HG02759 (cell line): Measurements from ENCODE around the gene NEMP2.

Experiments
- ATAC-seq: cut with Tn5 transposase; IDR thresholded peaks from one replicate; pipeline ENCODE4 v1.9.1; 2021; ENCODE audit warnings: mild to moderate bottlenecking, moderate library complexity; ENCODE audit not compliant: unreplicated experiment

The NEMP2 gene, protein sequence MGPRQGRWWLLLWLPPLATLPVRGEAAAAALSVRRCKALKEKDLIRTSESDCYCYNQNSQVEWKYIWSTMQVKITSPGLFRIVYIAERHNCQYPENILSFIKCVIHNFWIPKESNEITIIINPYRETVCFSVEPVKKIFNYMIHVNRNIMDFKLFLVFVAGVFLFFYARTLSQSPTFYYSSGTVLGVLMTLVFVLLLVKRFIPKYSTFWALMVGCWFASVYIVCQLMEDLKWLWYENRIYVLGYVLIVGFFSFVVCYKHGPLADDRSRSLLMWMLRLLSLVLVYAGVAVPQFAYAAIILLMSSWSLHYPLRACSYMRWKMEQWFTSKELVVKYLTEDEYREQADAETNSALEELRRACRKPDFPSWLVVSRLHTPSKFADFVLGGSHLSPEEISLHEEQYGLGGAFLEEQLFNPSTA

DNA sequence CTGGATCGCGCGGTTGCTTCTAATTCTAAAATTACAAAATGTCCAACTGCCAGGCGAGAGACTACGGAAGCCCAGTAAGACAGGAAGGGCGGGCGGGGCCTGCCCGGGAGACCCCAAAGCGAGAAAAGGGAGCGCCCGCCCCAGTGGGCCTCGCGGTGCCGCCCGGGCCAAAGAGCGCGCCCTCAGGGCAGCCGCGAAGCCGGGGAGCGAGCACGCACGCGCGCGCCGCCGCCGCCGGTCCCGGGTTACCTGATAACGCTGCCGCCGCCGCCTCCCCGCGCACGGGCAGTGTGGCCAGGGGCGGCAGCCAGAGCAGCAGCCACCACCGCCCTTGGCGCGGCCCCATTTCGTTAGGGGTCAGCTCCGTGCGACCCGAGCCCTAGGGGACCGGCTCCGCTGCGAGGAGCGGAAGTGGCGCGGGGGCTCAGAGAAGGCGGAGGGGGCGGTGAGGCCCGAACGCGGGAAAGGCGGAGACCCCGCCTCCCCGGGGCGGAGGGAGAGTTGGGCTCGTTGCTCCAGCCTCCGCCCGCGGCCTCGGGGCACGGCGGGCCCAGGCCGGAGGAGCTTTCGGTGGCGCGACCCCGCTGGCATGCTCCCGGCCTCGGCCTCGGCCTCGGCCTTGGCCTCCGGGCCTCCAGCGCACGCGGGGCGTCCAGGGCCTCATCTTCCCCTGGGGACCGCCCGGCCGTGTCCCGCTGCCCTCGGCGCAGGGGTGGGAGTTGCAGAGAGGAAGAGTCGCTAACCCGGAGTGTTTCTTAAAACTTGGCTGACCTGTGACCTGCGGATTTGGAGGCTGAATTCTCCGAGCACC, at the start of gene NEMP2:
Gene NEMP2 (minus strand): TSS at position 413 of the 811 bp plus-strand sequence. CDS start 67 bp downstream, at position 346.
- ATAC-seq: peak; percentile 75

DNA sequence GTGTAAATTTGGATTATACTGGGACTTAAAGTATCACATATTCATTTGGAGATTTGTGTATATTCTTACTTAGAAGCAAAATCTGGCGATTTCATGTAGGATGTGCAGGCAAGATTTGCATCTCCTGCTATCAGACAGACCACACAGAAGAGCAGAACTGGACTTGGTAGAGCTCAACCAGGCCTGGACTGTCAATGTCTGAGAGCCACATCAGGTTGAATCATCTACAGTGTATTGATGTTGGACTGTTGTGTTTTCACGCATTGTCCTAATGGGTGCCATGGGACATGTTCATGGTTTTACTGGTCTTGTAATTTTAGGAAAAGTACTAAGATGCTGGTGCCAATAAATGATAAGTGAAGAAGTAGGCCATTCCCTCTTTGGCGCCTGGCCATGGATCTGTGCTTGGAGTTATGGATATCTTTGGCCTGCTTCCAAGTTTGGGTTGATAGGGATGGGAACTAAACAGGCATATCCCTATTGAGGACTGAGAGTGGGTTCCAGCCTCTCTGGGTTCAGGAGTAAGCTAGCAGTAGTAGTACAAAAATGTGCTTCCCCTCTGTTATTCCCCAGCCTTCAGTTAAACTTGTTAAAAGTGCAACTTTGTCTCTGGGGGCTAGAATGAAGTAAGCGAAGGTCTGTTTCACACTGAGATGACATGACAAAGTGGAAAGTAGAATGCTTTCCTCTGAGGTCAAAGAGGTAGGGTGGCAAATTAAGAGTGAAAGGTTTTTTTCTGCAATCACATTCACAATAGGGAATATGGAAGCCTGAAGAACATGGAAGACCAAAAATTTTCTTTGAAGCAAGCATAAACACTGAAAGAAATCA, 49.2 kb upstream of the NEMP2 start:
- ATAC-seq: peak; percentile 76

DNA sequence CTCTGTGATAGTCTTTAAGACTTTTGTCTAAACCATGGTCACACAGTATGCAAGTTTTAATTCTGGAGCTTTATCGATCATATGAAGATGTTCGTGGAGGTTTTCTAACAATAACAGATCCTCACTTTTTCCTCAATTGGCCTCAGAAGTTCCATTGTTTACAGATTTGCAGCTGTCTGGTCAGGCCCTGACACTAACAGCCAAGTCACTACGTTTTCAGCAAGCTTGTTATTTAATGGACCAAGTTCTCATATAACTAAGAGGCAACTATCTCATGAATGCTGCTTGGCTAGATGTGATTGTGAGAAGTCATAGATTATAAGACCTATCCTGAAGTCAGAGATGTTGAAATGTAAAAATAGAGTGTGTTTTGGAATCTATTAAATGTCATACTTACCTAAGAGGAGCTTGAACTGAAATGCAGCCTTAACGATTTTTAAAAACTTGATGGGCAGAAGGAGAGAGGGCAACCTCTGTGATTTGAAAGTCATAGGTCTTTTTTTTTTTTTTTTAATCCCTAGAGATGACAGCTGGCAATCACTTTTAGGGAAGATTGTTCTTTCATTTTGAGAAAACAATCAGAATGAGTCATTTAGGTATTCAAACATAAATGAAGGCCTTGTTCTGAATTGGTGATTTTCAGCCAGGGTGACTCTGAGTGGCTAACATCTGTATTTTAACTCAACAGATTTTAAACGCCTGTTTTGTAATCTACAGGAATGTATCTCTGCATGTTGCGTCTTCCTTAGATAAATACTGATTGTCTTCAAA, 48.4 kb upstream of the NEMP2 start:
- ATAC-seq: peak; percentile 74

DNA sequence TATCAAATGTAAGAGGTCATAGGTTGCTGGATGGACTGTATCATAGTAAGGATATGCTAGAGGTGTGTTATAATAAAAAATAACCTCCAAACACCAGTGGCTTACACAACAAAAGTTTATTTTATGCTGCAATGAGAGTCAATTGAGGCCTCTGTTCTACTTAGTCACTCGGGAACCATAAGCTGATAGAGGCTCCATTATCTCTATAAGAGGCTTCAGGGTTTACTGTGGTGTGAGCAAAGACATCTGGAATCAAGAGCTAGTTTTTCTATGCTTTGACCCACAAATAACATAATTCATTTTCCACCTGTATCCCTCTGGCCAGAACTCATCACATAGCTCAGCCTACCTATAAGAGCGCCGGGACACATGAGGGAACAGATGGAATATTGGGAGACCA, 47.5 kb upstream of the NEMP2 start:
- ATAC-seq: no peak

DNA sequence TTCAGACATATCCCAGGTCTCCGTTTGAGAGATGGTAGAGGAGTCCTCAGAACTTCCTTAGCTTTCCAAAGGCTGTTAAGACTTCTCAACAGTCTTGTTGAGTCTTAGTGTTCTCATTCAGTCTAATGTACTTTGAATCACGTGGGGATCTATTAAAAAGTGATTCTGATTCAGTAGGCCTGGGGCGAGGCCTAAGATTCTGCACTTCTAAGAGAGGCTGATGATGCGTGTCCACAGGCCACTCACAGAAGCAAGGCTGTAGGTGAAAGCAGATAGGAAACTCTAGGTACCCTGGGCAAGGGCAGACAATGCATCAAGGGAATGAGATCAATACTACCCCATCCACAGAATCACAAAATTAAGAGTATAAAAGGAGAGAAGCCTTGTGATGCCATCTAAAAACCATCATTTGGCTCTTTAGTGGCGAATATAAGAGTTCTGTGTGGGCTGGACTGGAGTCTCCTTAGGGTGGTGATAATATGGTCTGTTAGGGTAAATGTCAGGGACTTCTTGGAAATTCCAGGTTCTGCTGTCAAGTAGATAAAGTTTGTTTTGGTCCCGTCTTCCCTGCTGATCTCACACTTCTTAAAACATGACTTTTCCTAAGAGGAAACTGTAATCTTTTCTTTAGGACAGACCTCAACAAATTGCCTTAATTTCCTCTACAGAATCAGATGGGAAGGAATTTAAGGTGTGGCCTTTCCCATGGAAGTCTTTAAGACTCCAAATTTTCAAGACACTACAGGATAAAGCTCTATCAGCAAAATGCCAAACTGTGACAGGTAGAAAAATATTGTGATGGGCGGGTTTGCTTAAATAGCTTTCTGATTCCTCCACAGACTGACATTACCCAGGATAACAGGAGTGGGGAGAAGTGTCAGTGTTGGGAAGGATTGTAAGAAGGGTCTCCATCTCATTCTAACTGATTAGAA, 45.7 kb upstream of the NEMP2 start:
- no peak for ATAC-seq

DNA sequence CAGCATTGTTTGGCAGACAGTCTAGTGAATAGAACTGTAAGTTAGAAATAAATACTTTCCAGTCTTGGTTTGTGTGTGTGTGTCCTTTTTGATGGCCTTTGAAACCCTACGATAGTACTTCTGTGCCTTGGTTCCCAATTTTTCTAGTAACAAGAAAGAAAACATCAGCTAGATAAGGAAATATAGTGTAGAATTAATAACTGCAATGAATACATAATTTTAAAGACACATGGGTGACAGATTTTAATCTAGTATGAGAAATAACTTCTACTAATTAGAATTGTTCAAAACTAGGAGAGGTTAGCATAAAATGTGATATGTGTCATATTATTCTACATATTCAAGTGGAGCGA, 44.5 kb upstream of the NEMP2 start:
- no peak for ATAC-seq

DNA sequence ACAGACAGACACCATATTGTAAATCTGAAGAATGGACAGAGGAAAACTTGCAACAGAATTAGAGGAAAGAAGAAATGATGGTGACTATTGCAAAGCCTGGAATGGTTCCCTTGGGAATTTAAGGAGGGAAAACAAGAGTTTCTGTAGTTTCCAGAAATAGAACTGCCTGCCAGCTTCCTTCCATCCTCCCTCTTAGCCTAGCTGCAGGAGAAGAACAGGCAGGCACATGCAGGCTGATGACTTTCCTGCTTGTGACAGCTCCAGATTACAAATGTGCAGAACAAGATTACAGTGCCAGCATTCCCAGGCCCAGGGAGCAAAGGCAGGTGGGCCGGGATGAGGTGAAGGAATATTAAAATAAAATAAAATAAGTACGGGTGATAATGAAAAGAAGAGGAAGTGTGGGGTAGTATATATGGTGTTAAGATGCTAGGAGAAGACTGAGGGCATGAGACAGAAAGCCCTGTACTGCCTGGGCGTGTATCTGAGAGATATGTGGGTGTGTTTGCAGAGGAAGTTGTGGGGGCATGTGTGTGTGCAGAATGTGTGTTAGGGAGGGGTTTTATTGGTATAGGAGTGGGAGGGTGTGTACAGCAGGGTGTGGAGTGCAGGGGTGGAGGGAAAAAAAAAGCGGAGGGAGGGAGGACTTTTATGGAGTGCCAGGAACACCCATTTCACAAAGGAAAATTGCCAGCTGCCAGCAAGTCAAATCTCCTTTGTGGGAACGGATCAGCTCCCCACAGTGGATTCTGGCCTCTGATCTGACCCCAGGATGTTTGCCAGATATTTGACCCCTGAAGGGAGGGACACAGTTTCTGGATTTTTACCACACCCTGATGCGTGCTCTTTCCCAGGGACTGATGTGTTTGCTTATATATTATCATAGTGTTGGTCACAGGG, 43.9 kb upstream of the NEMP2 start:
- ATAC-seq: no peak

DNA sequence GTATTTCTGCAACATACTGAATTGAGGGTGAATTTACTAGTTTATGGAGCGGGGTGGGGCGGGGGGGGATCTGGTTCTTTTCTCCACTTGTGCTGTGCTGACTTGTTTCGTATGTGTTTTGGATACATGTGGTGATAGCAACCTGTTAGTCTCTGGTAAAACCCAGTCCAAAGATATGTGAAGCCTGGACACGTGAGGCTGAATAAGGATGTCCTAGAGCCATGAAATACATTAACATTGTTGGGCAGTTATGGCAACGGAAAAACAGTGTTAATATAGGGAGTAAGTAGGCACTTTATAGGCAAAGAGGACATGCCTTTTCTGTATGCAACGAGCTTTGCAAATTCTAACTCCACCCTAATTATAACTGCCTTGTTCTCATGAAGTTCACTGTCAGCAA, 42.1 kb upstream of the NEMP2 start:
- no peak for ATAC-seq

DNA sequence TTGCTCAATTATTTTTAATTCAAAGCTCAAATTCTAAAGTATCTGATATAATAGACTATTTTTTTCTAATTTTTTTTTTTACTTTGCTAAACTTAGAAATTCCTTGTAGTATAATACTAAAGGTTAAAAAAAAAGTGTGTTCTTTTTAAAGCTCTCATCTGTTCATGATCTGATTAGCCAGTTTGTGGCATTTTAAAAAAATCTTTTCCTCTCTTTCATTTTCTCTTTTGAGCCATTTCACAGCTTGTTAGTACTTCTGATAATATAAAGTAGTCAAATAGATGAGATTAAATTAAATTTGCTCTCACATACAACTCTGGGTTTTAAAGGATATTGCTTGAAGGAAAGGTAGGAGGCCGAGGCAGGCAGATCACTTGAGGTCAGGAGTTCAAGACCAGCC, 40.7 kb upstream of the NEMP2 start:
- ATAC-seq: no peak

DNA sequence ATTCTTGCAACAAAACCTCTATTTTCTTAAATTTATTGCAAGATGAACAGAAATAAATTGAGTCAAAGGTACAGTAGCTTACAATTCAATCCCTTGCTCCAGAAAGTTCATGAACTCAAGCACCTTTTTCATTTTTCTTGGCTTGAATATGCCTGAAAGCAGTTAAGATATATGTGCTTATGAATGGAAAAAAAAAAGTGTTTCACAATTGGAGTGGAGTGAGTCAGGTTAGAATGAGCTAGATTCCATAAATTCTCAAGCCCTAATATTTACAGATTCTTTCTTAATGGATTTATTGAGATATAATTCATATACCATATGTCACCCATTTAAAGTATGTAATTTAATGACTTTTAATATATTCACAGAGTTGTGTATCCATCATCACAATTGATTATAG, 39.6 kb upstream of the NEMP2 start:
- ATAC-seq: no peak

DNA sequence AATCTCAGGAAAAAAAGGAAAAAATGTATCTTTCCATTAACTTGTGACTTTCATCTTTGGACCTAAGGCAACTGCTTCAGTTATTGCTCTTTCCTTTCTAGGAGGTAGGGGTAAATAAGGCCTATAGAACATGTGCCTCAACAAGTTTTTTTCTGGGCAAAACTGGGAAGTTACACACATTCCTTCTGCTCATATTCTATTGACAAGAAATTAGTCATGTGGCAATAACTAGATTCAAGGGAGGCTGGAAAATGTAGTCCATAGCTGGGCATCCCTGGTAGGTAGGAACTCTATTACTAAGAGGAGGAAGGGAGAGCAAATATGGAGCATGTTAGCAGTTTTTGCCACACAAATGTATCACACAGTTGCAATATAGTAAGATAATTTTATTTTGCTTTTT, 37.7 kb upstream of the NEMP2 start:
- no peak for ATAC-seq

DNA sequence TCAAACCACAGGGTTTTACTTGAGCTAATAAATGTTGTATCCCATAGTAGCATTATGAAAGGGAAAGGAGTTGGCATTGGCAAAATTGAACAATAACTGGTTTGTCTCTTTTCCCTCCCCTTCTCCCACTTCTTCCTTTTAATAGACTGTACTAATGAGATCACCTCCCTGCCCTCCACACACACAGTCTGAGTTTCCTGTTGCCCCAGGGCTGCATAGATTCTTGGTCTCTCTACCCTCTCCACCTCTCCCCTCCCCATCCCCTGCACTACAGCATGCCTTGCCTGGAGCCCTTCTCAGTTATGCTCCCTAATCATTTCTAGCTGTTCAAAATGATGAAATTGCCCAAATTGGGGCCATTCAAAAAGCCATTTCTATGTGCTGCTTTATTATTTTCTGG, 37.2 kb upstream of the NEMP2 start:
- ATAC-seq: no peak

DNA sequence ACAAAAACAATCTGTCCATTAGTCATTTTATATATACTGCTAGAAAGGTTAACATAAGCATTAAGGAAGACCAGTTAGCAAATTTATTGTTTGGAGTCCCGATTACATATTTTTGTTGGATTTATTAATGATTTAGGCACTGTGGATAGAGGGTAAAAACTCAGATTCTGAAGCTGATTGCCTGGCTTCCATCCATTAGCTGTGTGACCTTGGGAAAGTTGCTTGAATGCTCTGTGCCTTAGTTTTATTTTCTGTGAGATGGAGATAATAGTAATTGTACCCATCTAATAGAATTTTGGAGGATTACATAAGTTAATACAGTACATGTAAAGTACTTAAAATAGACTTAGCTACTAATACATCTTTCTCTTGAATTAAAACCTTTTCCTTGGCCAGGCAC, 36.3 kb upstream of the NEMP2 start:
- ATAC-seq: no peak

DNA sequence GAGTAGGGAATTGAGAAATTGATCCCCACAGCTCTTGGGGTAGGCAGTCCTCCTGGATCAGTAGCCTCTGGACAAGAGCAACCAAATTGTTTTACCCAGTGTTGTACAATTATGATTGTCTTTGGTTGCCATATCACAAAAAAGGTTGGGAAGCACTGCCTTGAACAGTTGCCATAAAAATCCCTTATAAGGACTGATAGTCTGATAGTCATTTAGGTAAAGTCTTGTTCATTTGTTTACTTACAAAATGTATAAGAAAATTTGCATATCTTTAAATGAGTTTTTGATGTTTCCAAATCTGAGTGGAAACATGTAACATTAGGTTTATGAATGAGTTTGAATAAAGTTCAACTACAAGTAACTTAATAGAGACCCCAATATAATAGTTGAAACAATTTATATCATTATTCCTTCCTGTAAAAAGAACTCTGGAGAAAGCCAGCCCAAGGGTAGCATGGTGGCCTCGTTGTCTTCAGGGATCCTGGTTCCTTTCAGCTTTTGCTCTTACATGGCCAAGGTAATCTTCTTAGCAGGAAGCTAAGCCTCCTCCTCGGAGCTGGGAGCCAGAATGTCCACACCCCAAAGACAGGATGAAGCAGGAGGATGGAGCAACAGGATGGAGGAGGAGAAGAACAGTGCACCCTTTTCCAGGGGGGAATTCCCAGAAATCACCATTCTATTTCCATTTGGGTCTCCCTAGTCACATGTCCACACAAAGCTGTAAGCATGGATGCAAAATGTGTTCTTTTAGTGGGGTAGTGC, 35.7 kb upstream of the NEMP2 start:
- no peak for ATAC-seq

DNA sequence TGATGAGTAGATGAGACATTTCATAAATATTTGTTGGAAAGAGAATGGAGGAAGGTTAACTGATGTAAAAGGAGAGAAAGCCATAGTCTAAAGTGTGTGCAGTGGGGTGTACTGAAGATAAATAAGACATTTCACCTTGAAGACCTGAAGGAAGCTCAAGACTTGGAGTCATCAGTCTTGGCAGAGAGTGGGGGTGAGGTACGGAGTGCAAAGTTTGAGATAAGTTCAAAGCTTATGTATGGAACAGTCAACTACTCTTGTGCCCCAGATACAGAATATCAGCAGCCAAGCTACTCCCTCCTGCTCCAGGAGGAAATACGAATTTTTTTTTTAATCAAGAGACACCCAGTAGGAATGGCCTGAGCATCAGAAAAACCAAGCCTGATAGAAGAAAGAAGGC, 30.3 kb upstream of the NEMP2 start:
- no peak for ATAC-seq

DNA sequence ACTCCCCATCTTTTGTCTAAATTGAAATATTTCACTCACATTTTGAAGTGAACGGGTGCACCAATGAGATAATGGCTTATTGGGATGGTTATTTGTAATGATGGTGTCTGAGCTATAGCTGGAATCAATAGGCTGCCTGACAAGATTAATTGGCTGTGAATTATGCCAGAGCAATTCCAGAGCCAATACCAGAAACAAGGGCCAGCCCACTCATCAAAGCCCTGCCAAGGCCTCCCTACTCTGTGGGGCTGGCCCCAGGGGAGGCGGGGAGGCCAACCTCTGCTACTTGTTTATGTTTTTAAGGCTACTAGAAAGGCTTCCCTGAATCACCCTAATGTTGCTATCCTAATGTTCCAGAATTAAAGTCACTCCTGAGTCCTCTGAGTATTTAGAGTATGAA, 29.1 kb upstream of the NEMP2 start:
- no peak for ATAC-seq

DNA sequence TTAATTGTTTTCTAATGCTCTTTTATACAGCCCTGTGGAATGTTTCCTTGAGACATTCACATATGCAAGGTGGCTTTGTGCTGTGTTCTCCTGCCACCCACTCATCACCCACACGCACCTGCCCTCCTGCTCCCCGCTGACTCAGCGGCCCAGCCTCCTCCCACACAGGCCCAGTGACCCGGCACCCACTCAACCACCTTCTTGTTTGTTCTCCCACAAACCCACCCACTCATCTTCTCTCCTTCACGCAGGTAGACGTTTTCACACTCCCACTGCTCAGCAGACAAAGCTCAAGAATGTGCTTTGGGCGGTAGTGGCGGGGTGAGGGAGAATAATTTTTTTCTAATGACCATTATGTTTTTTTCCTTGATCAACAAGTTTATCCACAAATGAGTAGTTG, 28.6 kb upstream of the NEMP2 start:
- ATAC-seq: peak; percentile 79

DNA sequence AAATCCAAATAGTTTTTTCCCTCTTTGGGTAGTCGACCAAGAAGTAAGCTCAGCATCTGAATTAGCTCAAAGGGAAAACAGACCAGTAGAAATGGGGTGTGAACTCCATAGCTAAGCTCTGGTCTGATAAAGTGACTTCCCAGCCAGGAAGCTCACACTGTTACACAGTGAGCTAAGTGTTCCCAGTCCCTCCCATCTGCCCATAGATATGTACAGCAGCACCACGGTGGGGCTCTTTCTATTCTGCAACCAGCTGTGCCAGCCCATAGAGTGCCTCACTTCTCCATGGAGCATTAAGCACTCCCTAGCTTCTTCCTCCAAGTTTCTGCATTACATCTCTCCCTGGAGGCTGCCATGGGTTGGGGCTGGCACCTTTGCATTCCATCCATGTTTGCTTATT, 27.6 kb upstream of the NEMP2 start:
- ATAC-seq: no peak
